ENCODE measurements around the gene NMT1. TPM values are rescaled to one million over a fixed set of nuclear protein-coding genes. Genes with fewer than 3 reads are reported as not detected.

NMT1 gene
- total RNA-seq: 100 to 1,000 TPM; 179 to 180 TPM

- ChIA-PET CTCF (interaction anchor here (0.8 to 2.7 kb wide), 4 partner anchors 11 to 100 kb away, joined by 3 to 9 read pairs (median 4); partner anchors contain the start of genes ACBD4 and HEXIM1), POLR2A (interaction anchor here (0.5 to 2.4 kb wide), 5 partner anchors 10 to 100 kb away, joined by 3 to 11 read pairs (median 6); partner anchors contain the start of genes HEXIM1 and HEXIM2)
Observed at GRCh38 chr17:45060797-45061605, at the start of gene NMT1. NMT1 (plus strand) TSS chr17:45061317; CDS start chr17:45061330, 13 bp downstream.

DNA sequence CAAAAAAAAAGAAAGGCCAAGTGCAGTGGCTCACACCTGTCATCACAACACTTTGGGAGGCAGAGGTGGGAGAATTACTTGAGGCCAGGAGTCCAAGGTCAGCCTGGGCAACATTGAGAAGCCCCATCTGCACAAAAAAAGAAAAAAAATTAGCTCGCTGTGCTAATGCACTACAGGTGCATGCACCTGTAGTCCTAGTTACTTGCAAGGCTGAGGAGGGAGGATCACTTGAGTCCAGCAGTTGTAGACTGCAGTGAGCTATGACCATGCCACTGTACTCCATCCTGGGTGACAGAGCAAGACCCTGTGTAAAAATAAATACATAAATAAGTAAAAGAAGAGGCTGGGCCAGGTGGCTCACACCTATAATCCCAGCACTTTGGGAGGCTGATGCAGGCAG is 49.4 kb upstream of the NMT1 start:
- CTCF ChIA-PET: interaction anchor here (2.0 kb wide), 1 partner anchor 10 kb away, joined by 9 read pairs; no protein-coding TSS in a partner anchor
- POLR2A ChIA-PET: interaction anchor here (0.5 kb wide), 1 partner anchor 1827 kb away, joined by 3 read pairs; no protein-coding TSS in a partner anchor

DNA sequence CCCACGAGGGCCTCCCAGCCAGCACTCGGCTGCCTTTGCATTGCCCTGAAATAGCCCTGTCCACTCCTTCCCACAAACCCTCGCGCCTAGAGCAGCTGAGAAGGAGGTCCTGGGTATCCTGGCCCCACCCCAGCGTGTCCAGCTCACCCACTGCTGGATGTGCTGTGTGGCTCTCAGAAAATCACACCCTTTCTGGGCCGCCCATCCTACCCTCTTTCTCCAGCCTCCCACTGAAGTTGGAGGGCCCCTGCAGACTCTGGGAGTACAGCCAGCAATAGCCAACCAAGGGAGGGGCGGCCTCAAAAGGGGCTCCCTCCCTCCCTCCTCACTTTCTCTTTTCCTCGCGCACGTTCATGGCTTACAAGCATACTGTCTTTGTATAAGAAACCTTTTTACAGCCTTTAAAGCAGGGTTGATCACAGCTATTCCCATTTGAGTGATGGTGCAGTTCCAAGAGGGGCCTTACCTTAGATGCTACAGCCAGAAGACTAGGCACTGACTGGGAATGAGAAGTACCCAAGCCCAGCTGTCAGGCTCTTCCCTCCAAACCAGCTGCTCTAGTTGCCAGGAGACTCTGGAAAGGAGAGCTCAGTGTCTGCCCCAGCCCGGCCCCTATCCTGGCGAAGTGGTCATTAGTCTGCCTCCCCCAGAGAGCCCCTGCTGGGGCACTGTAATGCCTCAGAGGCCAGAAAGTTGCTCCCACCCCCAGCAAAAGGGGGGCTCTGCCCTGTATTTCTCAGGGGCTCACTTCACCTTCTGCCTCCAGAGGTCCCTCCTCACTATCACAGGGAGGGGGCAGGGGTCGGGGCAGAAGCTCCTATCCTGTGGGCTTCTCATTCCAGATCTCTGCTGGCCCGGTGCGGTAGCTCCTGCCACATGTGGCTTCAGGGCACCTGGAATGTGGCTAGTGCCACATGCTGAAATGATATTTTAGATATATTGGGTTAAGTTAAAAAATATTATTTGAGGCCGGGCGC is 47.8 kb upstream of the NMT1 start:
- CTCF ChIA-PET: interaction anchor here (0.6 to 2.0 kb wide), 3 partner anchors 9 to 103 kb away, joined by 3 to 9 read pairs (median 3); no protein-coding TSS in a partner anchor
- POLR2A ChIA-PET: no interaction called here

- ChIA-PET CTCF (no interaction called here), POLR2A (no interaction called here)
Observed at GRCh38 chr17:45016237-45016636, 44.9 kb upstream of the NMT1 start.

DNA sequence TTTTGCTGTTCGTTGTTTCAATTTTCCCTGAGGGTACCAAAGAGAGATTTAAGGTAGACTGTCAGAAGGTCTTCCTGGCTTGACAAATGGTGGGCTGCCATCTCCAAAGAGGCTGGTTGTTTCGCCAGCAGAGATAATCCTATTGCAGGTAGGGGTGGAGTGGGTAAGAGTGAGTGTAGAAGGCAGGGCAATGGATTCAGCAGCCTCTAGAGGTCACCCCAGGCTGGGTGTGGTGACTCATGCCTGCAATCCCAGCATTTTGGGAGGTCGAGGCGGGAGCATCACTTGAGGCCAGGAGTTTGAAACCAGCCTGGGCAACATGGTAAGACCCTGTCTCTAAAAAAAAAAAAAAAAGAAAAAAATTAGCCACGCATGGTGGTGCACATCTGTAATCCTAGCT is 44.3 kb upstream of the NMT1 start:
- POLR2A ChIA-PET: no interaction called here
- CTCF ChIA-PET: no interaction called here

DNA sequence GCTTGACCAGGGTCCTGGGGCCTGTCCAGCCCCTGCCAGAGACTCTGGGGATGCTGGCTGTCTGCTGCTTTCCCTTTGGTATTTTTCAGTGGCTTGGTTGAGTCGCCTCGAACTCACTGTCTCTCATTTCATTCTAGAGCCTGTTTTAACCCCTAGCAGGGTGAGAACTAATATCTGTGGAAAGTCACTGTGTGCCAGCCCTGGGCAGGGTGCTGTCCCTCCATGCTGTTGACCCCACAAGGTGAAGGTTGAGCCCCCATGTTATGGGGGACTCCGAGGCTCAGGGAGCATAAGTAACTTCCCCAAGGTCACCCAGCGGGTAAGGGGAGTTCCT is 42.6 kb upstream of the NMT1 start:
- POLR2A ChIA-PET: interaction anchor here (0.6 kb wide), 1 partner anchor 201 kb away, joined by 4 read pairs; no protein-coding TSS in a partner anchor
- CTCF ChIA-PET: interaction anchor here (0.8 to 5.8 kb wide), 2 partner anchors 38 to 98 kb away, joined by 3 to 70 read pairs; no protein-coding TSS in a partner anchor

DNA sequence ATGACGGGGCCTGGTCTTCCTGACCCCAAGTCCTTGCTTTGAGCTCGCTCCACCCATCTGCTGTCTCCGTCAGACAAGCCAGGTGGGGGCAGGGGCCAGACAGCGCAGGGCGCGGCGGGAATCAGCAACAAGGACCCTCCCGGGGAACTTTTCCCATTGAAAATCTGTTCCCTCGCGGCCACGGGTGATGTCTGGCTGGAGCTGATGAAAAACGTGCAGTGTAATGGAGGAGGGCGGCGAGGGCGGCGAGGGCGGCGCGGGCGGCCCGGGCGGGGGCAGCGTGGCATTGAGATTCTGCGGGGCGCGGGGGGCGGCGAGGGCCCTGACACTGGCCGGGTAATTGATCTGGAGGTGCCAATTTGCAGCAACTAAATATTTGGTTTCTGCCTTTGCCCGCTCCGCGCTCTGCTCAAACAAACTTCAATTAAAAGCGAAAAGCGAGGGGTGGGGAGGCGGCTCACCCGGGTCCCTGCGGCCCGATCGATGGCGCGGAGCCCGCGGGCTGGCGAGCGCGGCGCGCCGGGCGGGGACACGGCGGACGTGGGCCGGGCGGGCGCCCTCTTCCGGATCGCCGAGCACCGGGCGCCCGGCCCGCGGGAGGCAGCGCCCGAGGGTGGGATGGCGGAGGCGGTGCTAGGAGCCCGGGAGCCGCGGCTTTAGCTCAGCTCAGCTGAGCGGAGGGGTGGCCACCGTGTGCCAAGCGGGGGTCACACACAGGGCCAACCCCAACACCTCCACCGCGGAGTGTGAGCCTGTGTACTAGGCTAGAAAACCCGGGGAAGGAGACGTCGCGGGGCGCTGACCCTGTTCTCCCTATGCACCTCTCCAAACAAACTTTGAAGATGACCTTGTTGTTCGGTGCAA is 42.0 kb upstream of the NMT1 start:
- ChIA-PET CTCF (interaction anchor here (0.6 to 5.8 kb wide), 7 partner anchors 16 to 1608 kb away, joined by 3 to 70 read pairs (median 5); no protein-coding TSS in a partner anchor), POLR2A (interaction anchor here (0.5 to 0.6 kb wide), 2 partner anchors 201 to 850 kb away, joined by 4 to 5 read pairs; no protein-coding TSS in a partner anchor)

- POLR2A ChIA-PET: interaction anchor here (1.1 to 1.2 kb wide), 3 partner anchors 27 to 244 kb away, joined by 3 to 5 read pairs (median 3); no protein-coding TSS in a partner anchor
- CTCF ChIA-PET: interaction anchor here (1.3 to 5.8 kb wide), 6 partner anchors 15 to 242 kb away, joined by 4 to 70 read pairs (median 8); partner anchors contain the start of gene ACBD4
Observed at GRCh38 chr17:45020354-45021138, 40.6 kb upstream of the NMT1 start.

DNA sequence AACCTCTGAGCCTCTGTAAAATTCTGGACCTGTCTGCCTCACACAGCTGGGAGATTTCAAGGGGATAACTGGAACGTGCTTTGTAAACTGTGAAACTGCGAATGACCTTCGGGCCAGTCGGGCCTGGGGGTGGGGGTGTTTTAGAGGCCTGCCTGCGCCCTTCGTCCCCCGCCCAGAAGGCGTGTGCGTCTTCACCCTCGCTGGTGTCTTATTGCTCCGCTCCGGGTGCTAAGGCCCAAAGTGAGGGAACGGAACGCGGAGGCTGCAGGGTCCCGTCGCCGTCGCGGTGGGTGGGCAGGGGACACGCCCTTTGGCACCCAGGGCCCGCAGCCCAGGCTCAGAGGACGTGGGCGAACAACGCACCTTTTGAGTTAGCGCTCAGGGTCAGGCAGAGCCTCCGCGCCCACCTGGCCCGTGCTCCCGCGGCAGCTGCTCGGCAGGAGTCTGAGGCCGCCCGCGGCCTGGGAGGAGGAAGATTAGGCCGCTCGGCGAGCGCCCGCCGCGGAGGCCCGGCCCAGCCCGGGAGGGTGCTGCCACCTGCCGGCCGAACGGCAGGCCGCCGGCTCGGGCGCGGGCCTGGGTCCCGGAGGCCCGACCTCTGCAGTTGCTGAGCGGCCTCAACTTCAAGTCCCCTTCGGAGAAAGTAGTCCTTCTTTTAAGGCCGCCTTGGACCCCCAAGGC is 39.4 kb upstream of the NMT1 start:
- POLR2A ChIA-PET: interaction anchor here (1.1 to 1.2 kb wide), 4 partner anchors 28 to 245 kb away, joined by 3 to 5 read pairs (median 3); no protein-coding TSS in a partner anchor
- CTCF ChIA-PET: interaction anchor here (0.7 to 5.8 kb wide), 25 partner anchors 9 to 228 kb away, joined by 3 to 70 read pairs (median 3); partner anchors contain the start of genes ACBD4, EFTUD2 and GFAP

DNA sequence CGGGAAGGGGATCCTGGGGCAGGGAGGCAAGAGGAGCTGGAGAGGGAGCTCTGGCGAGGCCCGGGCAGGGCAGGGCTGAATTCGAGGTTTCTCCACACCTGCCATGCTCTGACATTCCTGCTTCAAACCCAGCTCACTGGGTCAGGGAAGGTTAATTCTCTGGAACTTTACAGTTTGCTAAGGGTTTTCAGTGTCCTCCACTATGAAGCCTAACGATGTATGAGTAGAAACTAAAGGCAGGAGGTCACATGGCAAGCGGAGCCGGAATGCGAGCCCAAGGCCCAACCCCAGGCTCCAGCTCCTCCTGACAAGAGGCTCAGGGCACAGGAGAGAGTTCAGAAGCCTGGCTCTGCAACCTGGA is 38.8 kb upstream of the NMT1 start:
- ChIA-PET CTCF (interaction anchor here (0.7 to 5.8 kb wide), 24 partner anchors 9 to 228 kb away, joined by 3 to 70 read pairs (median 4); partner anchors contain the start of genes ACBD4, EFTUD2 and GFAP), POLR2A (interaction anchor here (1.1 kb wide), 1 partner anchor 54 kb away, joined by 3 read pairs; no protein-coding TSS in a partner anchor)

DNA sequence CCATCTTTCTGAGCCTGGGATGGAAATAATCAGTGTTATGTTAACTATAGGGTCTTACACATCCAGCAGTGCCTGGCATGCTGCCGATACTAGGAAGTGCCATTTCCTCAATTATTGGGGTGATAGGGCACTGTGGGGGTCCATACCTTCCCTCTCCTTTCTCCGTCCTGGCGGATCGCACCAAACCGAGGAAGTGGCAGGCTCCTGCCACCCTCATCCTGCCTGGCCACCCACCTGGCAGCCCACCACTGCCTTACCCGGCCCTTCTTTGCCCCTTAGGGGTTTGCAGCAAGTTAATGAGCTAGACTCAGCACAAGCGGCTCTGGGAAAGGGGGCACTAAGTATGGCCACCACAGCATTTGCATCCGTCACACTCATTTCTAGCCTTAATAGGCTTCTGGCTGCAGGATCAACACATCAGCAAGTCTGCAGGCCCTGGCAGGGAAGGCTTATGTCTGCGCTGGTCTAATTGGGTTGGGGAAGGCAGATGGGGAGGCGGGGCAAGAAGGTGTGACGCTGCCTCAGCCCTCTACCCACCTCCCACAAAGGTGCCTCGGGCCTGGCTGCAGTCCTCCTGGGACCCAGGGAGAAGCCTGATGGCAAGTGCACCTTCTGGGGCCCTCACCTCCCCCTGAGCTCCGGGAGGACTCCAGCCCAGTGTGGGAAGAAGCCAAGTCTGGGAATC is 38.3 kb upstream of the NMT1 start:
- POLR2A ChIA-PET: interaction anchor here (1.1 kb wide), 1 partner anchor 53 kb away, joined by 3 read pairs; no protein-coding TSS in a partner anchor
- CTCF ChIA-PET: interaction anchor here (0.6 to 5.8 kb wide), 23 partner anchors 10 to 229 kb away, joined by 3 to 70 read pairs (median 4); partner anchors contain the start of genes EFTUD2 and GFAP

GRCh38 chr17:45029096-45029495 is 32.0 kb upstream of the NMT1 start:
- ChIA-PET POLR2A (no interaction called here), CTCF (interaction anchor here (0.6 kb wide), 1 partner anchor 17 kb away, joined by 4 read pairs; no protein-coding TSS in a partner anchor)

- ChIA-PET POLR2A (no interaction called here), CTCF (no interaction called here)
Observed at GRCh38 chr17:45029758-45030423, 31.2 kb upstream of the NMT1 start.

GRCh38 chr17:45030733-45031132 is 30.4 kb upstream of the NMT1 start:
- ChIA-PET POLR2A (no interaction called here), CTCF (interaction anchor here (0.6 kb wide), 1 partner anchor 156 kb away, joined by 5 read pairs; no protein-coding TSS in a partner anchor)
